ENCODE data around the gene FRMD8.

GRCh38 chr11:65433657-65434056, 47.2 kb downstream of the FRMD8 start:
- TF ChIP-seq, protein P1, sequence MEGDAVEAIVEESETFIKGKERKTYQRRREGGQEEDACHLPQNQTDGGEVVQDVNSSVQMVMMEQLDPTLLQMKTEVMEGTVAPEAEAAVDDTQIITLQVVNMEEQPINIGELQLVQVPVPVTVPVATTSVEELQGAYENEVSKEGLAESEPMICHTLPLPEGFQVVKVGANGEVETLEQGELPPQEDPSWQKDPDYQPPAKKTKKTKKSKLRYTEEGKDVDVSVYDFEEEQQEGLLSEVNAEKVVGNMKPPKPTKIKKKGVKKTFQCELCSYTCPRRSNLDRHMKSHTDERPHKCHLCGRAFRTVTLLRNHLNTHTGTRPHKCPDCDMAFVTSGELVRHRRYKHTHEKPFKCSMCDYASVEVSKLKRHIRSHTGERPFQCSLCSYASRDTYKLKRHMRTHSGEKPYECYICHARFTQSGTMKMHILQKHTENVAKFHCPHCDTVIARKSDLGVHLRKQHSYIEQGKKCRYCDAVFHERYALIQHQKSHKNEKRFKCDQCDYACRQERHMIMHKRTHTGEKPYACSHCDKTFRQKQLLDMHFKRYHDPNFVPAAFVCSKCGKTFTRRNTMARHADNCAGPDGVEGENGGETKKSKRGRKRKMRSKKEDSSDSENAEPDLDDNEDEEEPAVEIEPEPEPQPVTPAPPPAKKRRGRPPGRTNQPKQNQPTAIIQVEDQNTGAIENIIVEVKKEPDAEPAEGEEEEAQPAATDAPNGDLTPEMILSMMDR (IDR thresholded peaks at IDR 0.05; ENCODE audit: low read depth, low read length): no peak
- TF ChIP-seq POLR2A (IDR thresholded peaks at IDR 0.05; ENCODE audit: extremely low read depth, insufficient read length): no peak
